Activated CD4-positive, alpha-beta memory T cell treated with anti-CD3 and anti-CD28 coated beads, Interleukin-2, amount 10 ng/mL, durations not matched to agents 7 days and 5 days (primary cell): Measurements from ENCODE around the gene AXIN1. TPM values are rescaled to one million over a fixed set of nuclear protein-coding genes. Genes with fewer than 3 reads are reported as not detected.
"Not testable (repeated sequence)": the region's sequence is repeated elsewhere in the genome, so short reads cannot be mapped to it uniquely, and the experiment has no call there.

ENCODE experiments used
- CTCF ChIA-PET: fragments of 350-600 bp; sonication (Branson Sonifier 250); formaldehyde crosslinking; loops from one replicate; lab custom pipeline; 2021; ENCODE audit warnings: antibody characterized with exemption, inconsistent platforms; lab: Charles Lee
- POLR2A ChIA-PET: fragments of 350-600 bp; sonication (Branson Sonifier 250); formaldehyde crosslinking; loops from one replicate; lab custom pipeline; 2021; ENCODE audit warnings: antibody characterized with exemption; lab: Charles Lee
- DNase-seq: peaks from one replicate; pipeline ENCODE4 v3.0.0-alpha.2; 2020
- H3K27ac Mint-ChIP-seq: one replicate; pipeline ENCODE4 v1.8.0; 2021; ENCODE audit warnings: mild to moderate bottlenecking, mixed read lengths
- H3K27me3 Mint-ChIP-seq: one replicate; pipeline ENCODE4 v1.8.0; 2021; ENCODE audit warnings: mixed read lengths
- H3K36me3 Mint-ChIP-seq: one replicate; pipeline ENCODE4 v1.8.0; 2021; ENCODE audit warnings: low read depth, mixed read lengths
- H3K4me1 Mint-ChIP-seq: one replicate; pipeline ENCODE4 v1.8.0; 2021; ENCODE audit warnings: mixed read lengths
- H3K4me3 Mint-ChIP-seq: one replicate; pipeline ENCODE4 v1.8.0; 2021; ENCODE audit warnings: mild to moderate bottlenecking, mixed read lengths
- H3K9me3 Mint-ChIP-seq: one replicate; pipeline ENCODE4 v1.8.0; 2021; ENCODE audit warnings: mixed read lengths
- total RNA-seq, 2 experiments: library from RNA; stranded (reverse); gene quantifications; one replicate each; pipeline ENCODE4 v1.2.3, GENCODE V29; 2021

AXIN1 gene
- total RNA-seq, 2 experiments from 2014 or later: 25.4 to 25.7 TPM

GRCh38 chr16:392450-393030 lies 40.0 kb upstream of the AXIN1 start:
- no peak for DNase-seq
- Mint-ChIP-seq H3K36me3 (peaks cover 4% of the 10 kb centered on the region), H3K27me3 (peaks cover 11% of the 10 kb centered on the region), H3K9me3 (peaks cover 8% of the 10 kb centered on the region), H3K27ac (peak overlapping the region; percentile 64), H3K4me1 (peaks cover 25% of the 10 kb centered on the region), H3K4me3 (no peak overlapping the region)
- CTCF ChIA-PET: interaction anchor here (1.0 kb wide), 1 partner anchor 103 kb away, joined by 3 read pairs; no protein-coding TSS in a partner anchor
- POLR2A ChIA-PET: interaction anchor here (1.3 kb wide), 1 partner anchor 9 kb away, joined by 5 read pairs; the partner anchor contains the start of gene DECR2

GRCh38 chr16:391885-392335 lies 39.4 kb upstream of the AXIN1 start:
- Mint-ChIP-seq H3K27ac (peak overlapping the region; percentile 64), H3K4me3 (no peak overlapping the region), H3K27me3 (peaks cover 11% of the 10 kb centered on the region), H3K9me3 (peaks cover 8% of the 10 kb centered on the region), H3K4me1 (peaks cover 25% of the 10 kb centered on the region), H3K36me3 (peaks cover 4% of the 10 kb centered on the region)
- ChIA-PET CTCF (interaction anchor here (1.0 kb wide), 2 partner anchors 96 to 104 kb away, joined by 3 read pairs; no protein-coding TSS in a partner anchor), POLR2A (interaction anchor here (1.3 kb wide), 1 partner anchor 9 kb away, joined by 5 read pairs; the partner anchor contains the start of gene DECR2)
- peak; percentile 78 for DNase-seq

- POLR2A ChIA-PET: no interaction called here
These were observed 36.8 kb upstream of the AXIN1 start for GRCh38 chr16:389352-389751.

GRCh38 chr16:387761-388666 lies 35.5 kb upstream of the AXIN1 start:
- H3K36me3 Mint-ChIP-seq, H3K27me3 Mint-ChIP-seq, DNase-seq, POLR2A ChIA-PET, H3K4me3 Mint-ChIP-seq, H3K27ac Mint-ChIP-seq, H3K9me3 Mint-ChIP-seq: not testable (repeated sequence)
- peaks cover 23% of the 10 kb centered on the region for H3K4me1 Mint-ChIP-seq
- CTCF ChIA-PET: interaction anchor here (0.7 kb wide), 1 partner anchor 184 kb away, joined by 3 read pairs; no protein-coding TSS in a partner anchor

More at GRCh38 chr16:389352-389751, 36.8 kb upstream of the AXIN1 start:
- DNase-seq: no peak
- H3K4me3 Mint-ChIP-seq: no peak overlapping the region
- peaks cover 8% of the 10 kb centered on the region for H3K9me3 Mint-ChIP-seq
- peaks cover 17% of the 10 kb centered on the region for H3K4me1 Mint-ChIP-seq
- H3K27me3 Mint-ChIP-seq: no peaks in the 10 kb centered on the region
- CTCF ChIA-PET: no interaction called here
- H3K36me3 Mint-ChIP-seq: peaks cover 4% of the 10 kb centered on the region
- H3K27ac Mint-ChIP-seq: no peak overlapping the region

- POLR2A ChIA-PET: interaction anchor here (0.7 to 1.2 kb wide), 2 partner anchors 15 to 327 kb away, joined by 3 to 4 read pairs; partner anchors contain the start of gene DECR2
- peaks cover 4% of the 10 kb centered on the region for H3K9me3 Mint-ChIP-seq
- no peak overlapping the region for H3K4me3 Mint-ChIP-seq
- H3K4me1 Mint-ChIP-seq: peaks cover 17% of the 10 kb centered on the region
- H3K27me3 Mint-ChIP-seq: peaks cover 10% of the 10 kb centered on the region
- DNase-seq: no peak
- H3K27ac Mint-ChIP-seq: no peak overlapping the region
- peaks cover under 1% of the 10 kb centered on the region for H3K36me3 Mint-ChIP-seq
- CTCF ChIA-PET: interaction anchor here (0.6 to 1.2 kb wide), 4 partner anchors 54 to 153 kb away, joined by 3 read pairs; no protein-coding TSS in a partner anchor
These were observed 34.2 kb upstream of the AXIN1 start for GRCh38 chr16:386641-387156.

- peak; percentile 41 for DNase-seq
- H3K4me1 Mint-ChIP-seq: peaks cover 24% of the 10 kb centered on the region
- H3K9me3 Mint-ChIP-seq: no peaks in the 10 kb centered on the region
- peak overlapping the region; percentile 34 for H3K27ac Mint-ChIP-seq
- H3K4me3 Mint-ChIP-seq: peak overlapping the region; percentile 83
- POLR2A ChIA-PET: interaction anchor here (2.1 to 3.2 kb wide), 2 partner anchors 13 to 17 kb away, joined by 12 to 23 read pairs; partner anchors contain the start of genes DECR2 and MRPL28
- peaks cover 5% of the 10 kb centered on the region for H3K36me3 Mint-ChIP-seq
- peaks cover 10% of the 10 kb centered on the region for H3K27me3 Mint-ChIP-seq
- CTCF ChIA-PET: interaction anchor here (0.6 to 1.5 kb wide), 2 partner anchors 12 to 277 kb away, joined by 3 to 5 read pairs; no protein-coding TSS in a partner anchor
These were observed 31.0 kb upstream of the AXIN1 start for GRCh38 chr16:383326-384051.

- H3K4me1 Mint-ChIP-seq: peaks cover 24% of the 10 kb centered on the region
- peak within 1 kb of the TSS; percentile 83 for H3K4me3 Mint-ChIP-seq
- H3K36me3 Mint-ChIP-seq: peaks cover 5% of the 10 kb centered on the region
- peaks cover 10% of the 10 kb centered on the region for H3K27me3 Mint-ChIP-seq
- ChIA-PET CTCF (interaction anchor here (1.5 kb wide), 1 partner anchor 275 kb away, joined by 5 read pairs; no protein-coding TSS in a partner anchor), POLR2A (interaction anchor here (0.7 to 3.2 kb wide), 4 partner anchors 11 to 30 kb away, joined by 3 to 23 read pairs (median 8); partner anchors contain the start of genes AXIN1, DECR2 and MRPL28)
- DNase-seq: peak; percentile 76
- no peaks in the 10 kb centered on the region for H3K9me3 Mint-ChIP-seq
- H3K27ac Mint-ChIP-seq: peak within 1 kb of the TSS; percentile 61
These were observed 29.5 kb upstream of the AXIN1 start, which contains the start of gene PGAP6 for GRCh38 chr16:381789-382717. TSS of gene PGAP6 (minus strand) at chr16:381978. CDS start at chr16:381821, 157 bp downstream.

GRCh38 chr16:381012-381788 lies 28.7 kb upstream of the AXIN1 start:
- H3K9me3 Mint-ChIP-seq: no peaks in the 10 kb centered on the region
- peaks cover 10% of the 10 kb centered on the region for H3K27me3 Mint-ChIP-seq
- H3K4me1 Mint-ChIP-seq: peaks cover 24% of the 10 kb centered on the region
- H3K4me3 Mint-ChIP-seq: peak overlapping the region; percentile 79
- H3K36me3 Mint-ChIP-seq: peaks cover 5% of the 10 kb centered on the region
- H3K27ac Mint-ChIP-seq: no peak overlapping the region
- DNase-seq: peak; percentile 36
- CTCF ChIA-PET: no interaction called here
- POLR2A ChIA-PET: interaction anchor here (0.8 to 3.2 kb wide), 3 partner anchors 11 to 407 kb away, joined by 3 to 23 read pairs (median 3); partner anchors contain the start of genes CHTF18, MRPL28 and RPUSD1

GRCh38 chr16:380762-381011 lies 28.2 kb upstream of the AXIN1 start:
- Mint-ChIP-seq H3K36me3 (peaks cover 5% of the 10 kb centered on the region), H3K27me3 (peaks cover 10% of the 10 kb centered on the region), H3K27ac (peak overlapping the region; percentile 86), H3K9me3 (no peaks in the 10 kb centered on the region), H3K4me1 (peaks cover 24% of the 10 kb centered on the region), H3K4me3 (peak overlapping the region; percentile 79)
- CTCF ChIA-PET: no interaction called here
- POLR2A ChIA-PET: interaction anchor here (0.6 to 3.2 kb wide), 4 partner anchors 10 to 408 kb away, joined by 3 to 23 read pairs (median 3); partner anchors contain the start of genes CHTF18, MRPL28 and RPUSD1
- no peak for DNase-seq

- no peaks in the 10 kb centered on the region for H3K9me3 Mint-ChIP-seq
- peaks cover 10% of the 10 kb centered on the region for H3K27me3 Mint-ChIP-seq
- peaks cover 5% of the 10 kb centered on the region for H3K36me3 Mint-ChIP-seq
- ChIA-PET CTCF (no interaction called here), POLR2A (interaction anchor here (0.6 to 3.2 kb wide), 5 partner anchors 9 to 408 kb away, joined by 3 to 23 read pairs (median 3); partner anchors contain the start of genes CHTF18, DECR2, MRPL28 and RPUSD1)
- DNase-seq: peak; percentile 47
- H3K4me1 Mint-ChIP-seq: peaks cover 24% of the 10 kb centered on the region
- H3K27ac Mint-ChIP-seq: peak overlapping the region; percentile 86
- peak overlapping the region; percentile 79 for H3K4me3 Mint-ChIP-seq
These were observed 27.6 kb upstream of the AXIN1 start for GRCh38 chr16:379961-380761.
